IPS-18c (cell line): ENCODE measurements around the gene PYCARD.
"Not testable (repeated sequence)": the region's sequence is repeated elsewhere in the genome, so short reads cannot be mapped to it uniquely, and the experiment has no call there.

Experiments used
- H3K4me3 ChIP-seq: 2 replicates; pipeline ENCODE4 v1.7.0; 2013; ENCODE audit warnings: low read depth, mild to moderate bottlenecking, low read length, moderate library complexity; ENCODE audit not compliant: insufficient read depth
- H3K9me3 ChIP-seq: one replicate; pipeline ENCODE4 v1.6.1; 2013; ENCODE audit warnings: mild to moderate bottlenecking, low read length, moderate library complexity; ENCODE audit not compliant: control insufficient read depth, insufficient read depth

Gene PYCARD

DNA sequence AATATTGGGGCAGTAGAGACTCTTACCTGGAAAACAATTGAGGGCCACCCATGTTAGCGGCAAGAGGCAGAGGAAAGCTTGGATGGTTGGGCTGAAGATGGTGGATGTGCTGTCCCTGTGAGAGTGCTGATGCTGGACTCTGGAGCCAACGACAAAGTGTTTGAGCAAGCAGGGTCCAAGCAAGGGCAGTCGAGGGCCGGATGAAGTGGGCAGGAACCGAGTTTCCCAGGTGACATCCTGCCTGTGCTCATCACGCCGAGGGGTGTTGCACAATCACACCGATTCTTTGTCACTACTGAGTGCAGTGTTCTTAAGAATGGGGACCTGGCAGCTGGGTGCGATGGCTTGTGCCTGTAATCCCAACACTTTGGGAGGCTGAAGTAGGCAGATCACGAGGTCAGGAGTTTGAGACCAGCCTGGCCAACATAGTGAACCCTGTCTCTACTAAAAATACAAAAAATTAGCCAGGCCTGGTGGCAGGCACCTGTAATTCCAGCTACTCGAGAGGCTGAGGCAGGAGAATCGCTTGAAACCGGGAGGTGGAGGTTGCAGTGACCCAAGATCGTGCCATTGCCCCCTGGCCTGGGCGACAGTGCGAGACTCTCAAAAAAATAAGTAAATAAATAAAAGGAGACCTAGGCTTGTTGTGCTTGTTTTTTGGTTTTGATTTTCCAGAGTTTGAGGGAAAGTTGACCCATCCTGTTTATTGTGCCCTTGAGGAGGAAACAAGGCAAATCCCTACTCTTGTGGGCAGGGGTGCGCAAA, 6.1 kb downstream of the PYCARD start:
- Histone ChIP-seq H3K9me3 (no peaks in the 10 kb centered on the region), H3K4me3 (no peak overlapping the region)

DNA sequence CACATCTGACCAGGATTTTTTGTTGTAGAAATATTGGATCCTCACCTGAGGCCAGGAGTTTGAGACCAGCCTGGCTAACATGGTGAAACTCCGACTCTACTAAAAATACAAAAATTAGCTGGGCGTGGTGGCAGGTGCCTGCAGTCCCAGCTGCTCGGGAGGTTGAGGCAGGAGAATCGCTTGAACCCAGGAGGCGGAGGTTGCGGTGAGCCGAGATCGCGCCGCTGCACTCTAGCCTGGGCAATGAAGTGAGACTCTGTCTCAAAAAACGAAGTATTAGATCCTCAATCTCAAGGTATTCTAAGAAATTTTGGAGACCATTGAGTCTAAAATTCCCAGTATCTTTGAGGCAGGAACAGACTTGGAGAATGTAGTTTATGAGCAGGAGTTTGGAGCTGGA, 6.7 kb downstream of the PYCARD start:
- H3K9me3 ChIP-seq, H3K4me3 ChIP-seq: not testable (repeated sequence)

DNA sequence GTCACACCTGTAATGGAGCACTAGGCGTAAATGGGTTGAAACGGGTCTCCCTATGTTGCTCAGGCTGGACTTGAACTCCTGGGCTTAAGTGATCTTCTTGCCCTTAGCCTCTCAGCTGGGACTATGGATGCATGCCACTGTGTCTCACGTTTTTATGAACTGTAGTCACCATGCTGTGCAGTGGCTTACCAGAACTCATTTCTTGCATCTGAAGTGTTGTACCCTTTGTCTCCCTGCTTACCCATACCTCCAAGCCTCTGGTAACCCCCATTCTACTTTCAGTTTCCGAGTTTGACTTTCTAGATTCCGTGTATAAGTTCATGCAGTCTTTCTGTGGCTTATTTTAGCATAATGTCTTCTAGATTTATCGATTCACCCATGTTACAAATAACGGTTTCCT, 7.7 kb downstream of the PYCARD start:
- H3K9me3 ChIP-seq: no peaks in the 10 kb centered on the region

DNA sequence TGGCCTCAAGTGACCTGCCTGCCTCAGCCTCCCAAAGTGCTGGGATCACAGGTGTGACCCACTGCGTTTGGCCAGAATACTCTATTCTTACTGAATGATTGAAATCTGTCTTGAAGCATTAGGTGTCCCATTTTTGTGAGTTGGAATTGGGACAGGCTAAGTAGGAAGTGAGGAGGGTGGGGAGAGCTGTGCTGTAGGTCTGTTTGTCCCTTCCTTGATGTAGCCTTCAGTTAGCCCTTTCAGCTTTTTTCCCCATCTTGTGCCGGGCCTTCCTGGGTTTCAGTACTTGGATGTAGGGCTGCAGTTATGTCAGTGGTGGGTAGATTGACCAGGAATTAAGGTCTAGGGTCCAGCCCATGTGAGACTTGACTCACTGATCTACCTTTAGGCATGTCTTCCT, 8.7 kb downstream of the PYCARD start:
- Histone ChIP-seq H3K4me3 (no peak overlapping the region), H3K9me3 (no peaks in the 10 kb centered on the region)

More for the DNA sequence above, 7.7 kb downstream of the PYCARD start:
- H3K4me3 ChIP-seq: no peak overlapping the region

DNA sequence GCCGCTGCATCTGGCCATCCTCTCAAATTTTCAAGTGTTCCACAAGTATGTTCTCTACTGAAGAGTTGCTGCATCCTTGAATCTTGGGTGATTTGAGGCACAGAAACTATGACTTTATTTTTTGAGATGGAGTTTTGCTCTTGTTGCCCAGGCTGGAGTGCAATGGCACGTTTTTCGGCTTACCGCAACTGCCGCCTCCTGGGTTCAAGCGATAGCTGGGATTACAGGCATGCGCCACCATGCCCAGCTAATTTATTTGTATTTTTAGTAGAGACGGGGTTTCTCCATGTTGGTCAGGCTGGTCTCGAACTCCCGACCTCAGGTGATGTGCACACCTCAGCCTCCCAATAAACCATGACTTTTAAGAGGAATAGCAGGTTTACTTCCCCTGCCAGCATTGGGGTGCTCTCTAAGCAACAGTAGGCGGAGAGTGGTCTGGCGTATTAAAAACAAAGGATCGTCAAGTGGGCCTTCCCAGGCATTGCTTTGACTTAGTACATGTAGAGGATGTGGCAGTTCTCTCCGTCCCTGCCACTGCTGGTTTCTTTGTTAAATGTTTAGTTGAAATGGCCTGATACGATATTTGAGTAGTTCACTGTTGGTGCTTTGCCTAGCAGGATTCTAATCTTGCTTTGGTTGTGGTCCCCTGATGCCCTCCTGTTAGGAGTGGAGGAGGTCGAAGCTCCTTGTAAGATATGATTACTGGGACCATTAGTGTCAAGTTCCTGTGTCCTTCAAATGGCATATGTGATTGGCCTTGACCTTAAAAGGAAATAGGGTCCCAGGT, 9.5 kb downstream of the PYCARD start:
- Histone ChIP-seq H3K9me3 (no peaks in the 10 kb centered on the region), H3K4me3 (no peak overlapping the region)

DNA sequence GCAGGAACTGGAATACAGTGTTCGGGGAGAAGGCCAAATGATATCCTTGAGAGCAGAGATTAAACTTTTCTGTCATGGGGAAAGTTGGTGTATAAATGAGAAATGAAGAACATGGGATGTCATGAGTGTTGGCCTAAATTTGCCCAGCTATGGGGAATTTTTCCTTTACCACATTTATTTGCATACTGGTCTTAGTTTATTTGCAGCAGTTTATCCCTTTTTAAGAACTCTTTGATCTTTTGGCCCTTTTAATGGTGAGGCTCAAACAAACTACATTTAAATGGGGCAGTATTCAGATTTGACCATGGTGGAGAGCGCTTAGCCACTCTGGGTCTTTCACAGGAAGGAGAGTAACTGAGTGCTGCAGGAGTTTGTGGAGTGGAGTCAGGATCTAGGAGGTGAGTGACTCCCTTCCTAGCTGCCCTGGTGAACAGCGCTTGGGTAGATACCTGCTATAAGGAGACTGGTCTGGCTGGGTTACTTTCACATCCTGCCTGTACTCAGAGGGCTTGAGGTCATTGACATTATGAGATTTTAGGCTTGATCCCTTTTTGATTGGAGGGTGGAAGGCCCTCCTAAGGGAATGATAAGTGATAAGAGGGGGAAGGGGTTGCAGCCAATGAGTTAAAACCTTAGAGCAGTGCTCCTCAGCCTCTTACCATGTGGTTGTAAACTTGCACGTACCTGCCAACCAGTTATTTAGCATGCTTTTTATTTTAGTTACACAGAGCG, 10.7 kb downstream of the PYCARD start:
- Histone ChIP-seq H3K9me3 (no peaks in the 10 kb centered on the region), H3K4me3 (no peak overlapping the region)

DNA sequence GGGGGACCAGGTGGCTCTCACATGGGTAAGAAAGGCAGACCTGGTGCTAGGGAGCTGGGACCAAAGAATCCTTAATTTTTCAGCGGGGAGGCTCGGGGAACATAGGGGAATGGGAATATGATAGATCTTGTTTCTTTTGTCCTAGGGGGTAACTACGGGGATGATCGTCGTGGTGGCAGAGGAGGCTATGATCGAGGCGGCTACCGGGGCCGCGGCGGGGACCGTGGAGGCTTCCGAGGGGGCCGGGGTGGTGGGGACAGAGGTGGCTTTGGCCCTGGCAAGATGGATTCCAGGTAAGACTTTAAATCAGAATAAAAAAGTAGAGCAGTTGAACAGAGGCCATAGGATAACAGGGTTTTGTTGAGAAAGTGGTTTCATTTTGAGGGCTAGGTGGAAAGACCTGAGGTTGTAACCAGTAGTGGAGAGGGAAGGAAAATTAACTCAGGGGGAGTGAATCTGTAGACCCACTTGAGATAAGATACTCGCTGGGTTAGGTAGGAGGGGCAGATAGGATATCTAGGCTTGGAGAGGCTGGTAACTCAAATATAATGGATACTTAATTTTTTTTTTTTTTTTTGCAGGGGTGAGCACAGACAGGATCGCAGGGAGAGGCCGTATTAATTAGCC, 11.6 kb downstream of the PYCARD start:
- Histone ChIP-seq H3K4me3 (no peak overlapping the region), H3K9me3 (no peaks in the 10 kb centered on the region)

DNA sequence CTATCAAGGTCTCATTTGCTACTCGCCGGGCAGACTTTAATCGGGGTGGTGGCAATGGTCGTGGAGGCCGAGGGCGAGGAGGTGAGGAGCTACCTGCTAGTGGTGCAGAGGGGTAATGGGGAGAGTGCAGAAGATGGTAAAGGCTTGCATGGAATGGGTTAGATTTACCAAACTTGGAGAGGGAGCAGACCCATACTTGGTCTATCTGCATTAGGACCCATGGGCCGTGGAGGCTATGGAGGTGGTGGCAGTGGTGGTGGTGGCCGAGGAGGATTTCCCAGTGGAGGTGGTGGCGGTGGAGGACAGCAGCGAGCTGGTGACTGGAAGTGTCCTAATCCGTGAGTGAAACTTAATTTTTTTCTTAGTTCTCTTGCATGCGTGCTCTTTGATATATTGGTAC, 12.5 kb downstream of the PYCARD start:
- Histone ChIP-seq H3K4me3 (no peak overlapping the region), H3K9me3 (no peaks in the 10 kb centered on the region)

DNA sequence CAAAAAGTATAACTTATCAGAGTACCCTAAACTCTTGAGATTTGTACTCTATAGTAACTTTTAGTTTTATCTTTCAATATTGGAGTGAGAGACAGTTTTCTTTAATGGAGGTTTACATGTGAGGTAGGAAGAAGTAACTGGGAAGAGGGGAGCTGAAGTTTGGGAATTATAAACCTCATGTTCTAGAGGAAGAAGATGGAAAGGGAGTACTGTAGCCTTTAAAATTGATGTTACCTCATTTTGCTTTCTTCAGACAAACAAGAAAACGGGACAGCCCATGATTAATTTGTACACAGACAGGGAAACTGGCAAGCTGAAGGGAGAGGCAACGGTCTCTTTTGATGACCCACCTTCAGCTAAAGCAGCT, 13.2 kb downstream of the PYCARD start:
- Histone ChIP-seq H3K9me3 (no peaks in the 10 kb centered on the region), H3K4me3 (no peak overlapping the region)

DNA sequence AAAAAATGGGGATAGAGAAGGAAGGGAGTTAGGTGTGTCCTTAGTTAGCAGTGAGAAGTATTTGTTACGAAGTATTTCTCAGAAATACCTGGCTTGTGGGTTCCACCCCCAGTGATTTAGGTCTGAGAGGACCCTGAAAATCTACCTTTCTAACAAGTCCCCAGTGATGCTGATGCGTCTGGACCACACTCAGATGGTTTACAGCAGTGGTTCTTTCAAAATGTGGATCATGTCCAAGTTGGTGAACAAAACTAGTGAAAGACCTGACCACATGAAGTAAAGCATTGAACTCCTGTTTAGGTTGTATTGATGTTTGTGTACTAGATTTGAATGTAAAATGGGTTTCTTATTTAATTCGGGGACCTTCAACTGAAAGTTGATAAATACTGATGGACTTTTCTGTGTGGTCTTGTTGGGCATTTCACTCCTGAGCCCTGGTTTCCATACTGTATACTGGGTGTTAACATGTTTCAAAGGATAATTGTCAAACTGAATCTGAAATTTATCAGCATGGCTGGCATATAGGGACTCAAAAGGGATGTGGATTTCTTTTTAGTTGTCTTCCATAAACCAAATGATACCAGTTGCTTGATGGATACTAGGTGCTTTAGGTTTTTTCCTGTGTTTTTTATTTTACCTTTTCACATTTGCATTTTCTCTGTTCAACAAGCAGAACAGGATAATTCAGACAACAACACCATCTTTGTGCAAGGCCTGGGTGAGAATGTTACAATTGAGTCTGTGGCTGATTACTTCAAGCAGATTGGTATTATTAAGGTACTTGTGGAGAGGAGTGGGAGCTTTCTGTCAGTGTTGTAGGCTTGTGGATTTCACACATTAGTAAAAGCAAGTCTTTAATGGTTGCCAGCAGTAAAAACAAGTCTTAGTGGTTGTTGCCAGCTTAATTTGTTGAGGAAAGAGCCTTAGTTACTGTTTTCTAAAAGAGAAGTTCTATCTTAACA, 13.8 kb downstream of the PYCARD start:
- no peak overlapping the region for H3K4me3 ChIP-seq
- no peaks in the 10 kb centered on the region for H3K9me3 ChIP-seq

DNA sequence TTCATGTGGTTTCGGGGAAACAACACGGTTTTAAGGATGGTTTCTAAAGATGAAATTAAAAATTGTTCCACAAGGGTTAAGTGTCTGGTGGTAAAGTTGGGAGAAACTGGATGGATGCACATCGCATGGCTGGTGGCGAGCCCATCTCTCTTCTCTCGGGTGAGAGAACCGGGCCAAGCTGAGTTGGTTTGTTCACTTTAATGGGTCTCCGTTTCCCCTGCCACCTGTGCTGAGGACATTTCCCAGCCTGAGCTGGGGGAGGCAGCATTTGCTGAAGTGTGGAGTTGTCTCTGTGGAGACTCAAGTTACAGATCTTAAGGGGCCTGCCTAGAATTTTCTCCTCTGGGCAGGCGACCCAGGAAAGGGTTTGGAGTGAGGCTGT, 14.8 kb downstream of the PYCARD start:
- H3K4me3 ChIP-seq: no peak overlapping the region
- no peaks in the 10 kb centered on the region for H3K9me3 ChIP-seq

DNA sequence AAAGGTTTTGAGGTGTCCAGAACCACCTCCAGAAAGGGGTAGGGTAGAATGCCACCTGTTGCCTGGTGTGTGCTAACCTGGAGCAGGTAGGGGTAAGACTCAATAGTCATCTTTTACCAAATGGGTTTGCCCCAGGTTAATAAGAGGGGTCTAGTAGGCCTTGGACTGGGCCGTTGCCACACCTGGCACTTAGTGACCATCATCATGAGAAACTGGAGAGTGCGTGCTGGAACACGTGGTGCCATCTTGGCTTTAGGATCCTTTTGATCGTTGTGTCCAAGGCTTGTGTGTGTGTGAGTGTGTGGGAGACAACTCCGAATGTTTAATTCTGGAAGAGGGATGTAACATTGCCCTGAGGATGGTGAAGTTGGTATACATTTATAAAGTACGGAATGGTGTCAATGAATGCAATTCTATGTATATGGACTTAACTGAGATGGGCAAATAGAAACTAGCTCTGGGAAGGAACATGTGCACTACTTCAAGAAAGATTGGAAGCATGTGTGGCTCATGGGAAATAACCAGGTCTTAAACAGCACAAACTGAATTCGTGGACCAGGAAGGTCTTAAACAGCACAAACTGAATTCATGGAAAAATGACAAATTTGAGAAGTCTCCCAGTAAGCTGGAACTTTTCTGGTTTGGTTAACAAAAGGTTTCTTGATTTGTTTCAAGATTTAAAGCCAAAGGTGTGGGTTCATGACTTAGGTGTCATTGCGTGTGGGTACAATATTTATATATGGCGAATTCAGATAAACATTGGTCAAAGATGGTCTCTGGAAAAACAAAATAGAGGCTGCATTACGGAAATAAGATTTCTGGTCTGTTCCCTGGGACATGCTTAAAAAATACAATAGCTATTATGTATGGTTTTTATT, 15.4 kb downstream of the PYCARD start:
- Histone ChIP-seq H3K4me3 (no peak overlapping the region), H3K9me3 (no peaks in the 10 kb centered on the region)

DNA sequence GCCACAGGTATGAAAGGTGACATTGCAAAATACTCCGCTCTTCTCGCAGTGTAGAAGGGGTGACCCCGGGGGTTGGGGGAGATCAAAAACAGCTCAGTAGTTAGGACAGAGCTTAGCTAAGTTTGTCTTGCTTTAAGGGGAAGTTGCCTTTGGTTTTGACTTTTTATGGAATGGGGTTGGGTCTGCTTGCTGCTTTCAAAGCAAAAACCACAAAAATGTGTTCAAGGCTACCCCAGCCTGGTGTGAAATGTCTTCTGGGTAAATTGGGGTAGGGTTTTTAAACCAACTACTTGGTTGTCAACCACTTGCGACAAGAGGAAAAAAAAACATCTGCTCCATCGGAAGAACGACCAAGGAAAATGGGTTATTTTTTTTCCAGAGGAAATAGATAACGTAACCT, 16.4 kb downstream of the PYCARD start:
- Histone ChIP-seq H3K4me3 (no peak overlapping the region), H3K9me3 (no peaks in the 10 kb centered on the region)

DNA sequence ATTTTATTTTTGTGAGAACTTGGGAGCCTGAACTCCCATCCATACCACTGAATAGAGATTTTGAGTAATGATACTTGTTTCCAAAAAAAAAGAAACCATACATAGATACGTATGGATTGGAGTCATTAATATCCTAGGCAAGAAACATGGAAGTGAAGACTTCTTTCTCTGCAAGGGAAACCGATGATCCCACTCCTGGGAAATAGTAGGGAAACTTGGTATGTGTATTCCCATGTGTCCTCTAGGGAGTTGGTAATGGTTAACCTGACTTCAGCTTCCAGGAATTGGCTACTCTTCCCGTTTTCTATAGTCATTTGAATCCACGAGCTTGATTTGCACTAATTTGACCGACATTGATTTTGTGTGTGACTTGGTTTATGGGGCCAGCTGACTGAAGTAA, 17.2 kb downstream of the PYCARD start:
- Histone ChIP-seq H3K4me3 (no peak overlapping the region), H3K9me3 (no peaks in the 10 kb centered on the region)

DNA sequence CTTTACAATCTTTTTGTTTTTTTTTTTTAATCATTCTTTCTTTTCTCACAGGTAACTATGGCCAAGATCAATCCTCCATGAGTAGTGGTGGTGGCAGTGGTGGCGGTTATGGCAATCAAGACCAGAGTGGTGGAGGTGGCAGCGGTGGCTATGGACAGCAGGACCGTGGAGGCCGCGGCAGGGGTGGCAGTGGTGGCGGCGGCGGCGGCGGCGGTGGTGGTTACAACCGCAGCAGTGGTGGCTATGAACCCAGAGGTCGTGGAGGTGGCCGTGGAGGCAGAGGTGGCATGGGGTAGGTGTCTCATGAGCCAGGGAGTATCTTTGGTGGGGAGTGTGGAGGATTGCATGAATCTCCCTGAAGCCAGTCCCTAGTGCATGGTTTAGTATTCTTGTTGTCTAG, 17.7 kb downstream of the PYCARD start:
- no peaks in the 10 kb centered on the region for H3K9me3 ChIP-seq
- H3K4me3 ChIP-seq: no peak overlapping the region
